ENCODE data around the gene EPAS1.

EPAS1 gene

DNA sequence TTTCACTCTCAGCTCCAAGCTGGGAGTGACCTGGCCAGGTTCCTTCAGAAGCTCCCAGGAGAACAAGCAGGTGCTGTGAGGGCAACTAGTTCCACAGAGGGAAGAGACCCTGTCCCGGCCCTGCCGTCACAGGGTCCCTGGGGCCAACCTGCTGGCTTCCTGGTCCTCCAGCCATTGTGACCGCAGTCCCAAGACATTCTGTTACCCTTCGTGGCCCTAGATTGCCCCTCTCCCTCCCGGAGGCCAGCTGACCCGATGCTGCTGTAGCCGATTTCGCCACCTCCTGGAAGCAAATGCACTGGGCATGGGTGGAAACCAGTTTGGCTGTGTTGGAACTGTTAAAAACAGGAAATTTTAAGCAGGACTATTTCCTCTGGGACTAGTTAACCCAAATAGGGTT lies 55.4 kb downstream of the EPAS1 start:
- Histone ChIP-seq H3K4me3 (ENCODE audit: low read length in 2 of 2) (no peak overlapping the region), H3K9me3 (ENCODE audit: control insufficient read depth in 2 of 2, low read length in 2 of 2) (no peaks in the 10 kb centered on the region), H3K4me1 (ENCODE audit: control insufficient read depth, insufficient read depth, low read length) (peaks cover 8% of the 10 kb centered on the region), H3K9ac (ENCODE audit: low read length in 2 of 2) (no peak overlapping the region), H3K27me3 (ENCODE audit: control insufficient read depth in 1 of 2, insufficient read depth in 2 of 2, low read length in 2 of 2) (no peaks in the 10 kb centered on the region), H3K36me3 (ENCODE audit: control insufficient read depth in 2 of 2, insufficient read depth in 2 of 2, low read length in 2 of 2) (peaks cover 0 to 5% of the 10 kb centered on the region in 2 donors), H3K27ac (ENCODE audit: low read length) (no peak overlapping the region)

DNA sequence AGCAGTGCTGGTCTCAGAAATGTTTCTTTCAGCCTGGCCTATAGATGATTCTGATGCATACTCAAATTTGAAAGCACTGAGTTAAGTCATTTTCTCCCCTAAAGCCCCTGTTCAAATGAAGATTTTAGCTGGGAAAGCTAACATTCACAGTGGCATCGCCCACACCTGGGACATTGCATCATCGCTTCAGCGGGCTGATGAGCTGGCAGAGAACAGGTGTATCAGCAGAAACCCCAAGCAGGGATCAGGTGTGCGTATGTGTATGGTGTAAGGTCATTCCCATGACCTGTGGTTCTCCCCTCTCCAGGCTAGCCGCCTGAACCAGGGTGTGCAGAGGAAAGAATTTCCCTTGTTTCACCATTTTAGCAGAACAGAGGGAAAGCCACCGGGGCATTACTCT lies 56.3 kb downstream of the EPAS1 start:
- Histone ChIP-seq H3K9ac (ENCODE audit: low read length in 2 of 2) (no peak overlapping the region), H3K9me3 (ENCODE audit: control insufficient read depth in 2 of 2, low read length in 2 of 2) (no peaks in the 10 kb centered on the region), H3K4me1 (ENCODE audit: control insufficient read depth, insufficient read depth, low read length) (peaks cover 8% of the 10 kb centered on the region), H3K36me3 (ENCODE audit: control insufficient read depth in 2 of 2, insufficient read depth in 2 of 2, low read length in 2 of 2) (peaks cover 0 to 10% of the 10 kb centered on the region in 2 donors), H3K4me3 (ENCODE audit: low read length in 2 of 2) (no peak overlapping the region), H3K27ac (ENCODE audit: low read length) (no peak overlapping the region), H3K27me3 (ENCODE audit: control insufficient read depth in 1 of 2, insufficient read depth in 2 of 2, low read length in 2 of 2) (no peaks in the 10 kb centered on the region)

DNA sequence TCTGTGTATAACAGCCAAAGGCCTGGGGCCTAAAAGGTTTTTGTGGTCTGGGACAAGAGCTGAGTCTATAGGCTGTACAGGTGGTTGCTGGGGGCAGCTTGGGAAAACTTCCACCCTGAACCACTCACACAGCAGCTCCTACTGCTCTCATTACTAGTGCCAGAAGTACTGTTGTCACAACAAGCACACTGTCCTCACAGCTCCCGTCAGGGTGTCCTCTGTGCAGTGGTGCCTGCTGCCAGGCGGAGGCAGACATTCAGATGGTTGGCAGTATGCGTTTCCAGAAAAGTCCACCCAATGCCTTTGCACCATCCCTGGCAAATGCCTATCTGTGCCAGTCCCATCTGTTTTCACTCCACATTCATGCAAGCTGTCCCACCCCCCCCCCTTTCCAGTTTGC lies 58.5 kb downstream of the EPAS1 start:
- no peak overlapping the region for H3K4me3 ChIP-seq (ENCODE audit: low read length in 2 of 2)
- H3K9me3 ChIP-seq (ENCODE audit: control insufficient read depth in 2 of 2, low read length in 2 of 2), result no peaks in the 10 kb centered on the region
- H3K9ac ChIP-seq (ENCODE audit: low read length in 2 of 2), result no peak overlapping the region
- H3K4me1 ChIP-seq (ENCODE audit: control insufficient read depth, insufficient read depth, low read length), result peaks cover 8% of the 10 kb centered on the region
- H3K36me3 ChIP-seq (ENCODE audit: control insufficient read depth in 2 of 2, insufficient read depth in 2 of 2, low read length in 2 of 2), result peaks cover 0 to 7% of the 10 kb centered on the region in 2 donors
- no peak overlapping the region for H3K27ac ChIP-seq (ENCODE audit: low read length)
- H3K27me3 ChIP-seq (ENCODE audit: control insufficient read depth in 1 of 2, insufficient read depth in 2 of 2, low read length in 2 of 2), result no peaks in the 10 kb centered on the region

DNA sequence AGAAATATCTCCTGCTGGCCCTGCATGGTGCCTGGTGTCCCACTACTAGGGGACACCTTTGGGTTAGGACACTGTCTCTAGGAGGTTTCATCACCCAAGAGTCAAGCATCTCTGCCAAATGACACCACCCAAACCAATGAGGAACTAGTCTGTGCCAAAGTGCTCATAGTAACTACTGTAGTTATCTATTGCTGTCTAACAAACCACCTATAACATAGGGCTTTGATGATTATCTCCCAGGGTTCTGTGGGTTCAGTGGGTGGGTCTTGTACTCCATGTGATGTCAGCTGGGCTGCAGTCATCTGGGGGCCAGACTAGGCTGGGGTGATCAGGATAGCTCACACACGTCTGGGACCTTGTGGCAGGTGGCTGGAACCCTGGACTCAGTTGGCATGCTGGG lies 59.8 kb downstream of the EPAS1 start:
- Histone ChIP-seq H3K9ac (ENCODE audit: low read length in 2 of 2) (no peak overlapping the region), H3K9me3 (ENCODE audit: control insufficient read depth in 2 of 2, low read length in 2 of 2) (no peaks in the 10 kb centered on the region), H3K4me3 (ENCODE audit: low read length in 2 of 2) (no peak overlapping the region), H3K27me3 (ENCODE audit: control insufficient read depth in 1 of 2, insufficient read depth in 2 of 2, low read length in 2 of 2) (no peaks in the 10 kb centered on the region), H3K36me3 (ENCODE audit: control insufficient read depth in 2 of 2, insufficient read depth in 2 of 2, low read length in 2 of 2) (peaks cover 0 to 11% of the 10 kb centered on the region in 2 donors), H3K4me1 (ENCODE audit: control insufficient read depth, insufficient read depth, low read length) (peaks cover 7% of the 10 kb centered on the region), H3K27ac (ENCODE audit: low read length) (no peak overlapping the region)

DNA sequence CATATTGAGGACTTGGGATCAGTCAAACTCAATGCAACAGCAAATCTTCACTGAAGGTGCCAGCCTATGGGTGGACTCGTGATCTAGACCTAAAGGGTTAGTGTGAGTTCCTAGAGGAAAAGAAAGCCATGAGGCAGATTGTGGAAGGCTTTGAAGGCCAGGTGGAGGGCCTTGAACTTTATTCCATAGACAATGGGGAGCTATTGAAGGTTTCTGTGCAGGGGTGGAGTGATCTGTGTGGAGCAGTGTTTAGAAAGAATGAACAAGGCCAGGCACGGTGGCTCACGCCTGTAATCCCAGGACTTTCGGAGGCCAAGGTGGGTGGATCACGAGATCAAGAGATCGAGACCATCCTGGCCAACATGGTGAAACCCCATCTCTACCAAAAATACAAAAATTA lies 61.5 kb downstream of the EPAS1 start:
- no peak overlapping the region for H3K9ac ChIP-seq (ENCODE audit: low read length in 2 of 2)
- H3K36me3 ChIP-seq (ENCODE audit: control insufficient read depth in 2 of 2, insufficient read depth in 2 of 2, low read length in 2 of 2), result peaks cover 0 to 11% of the 10 kb centered on the region in 2 donors
- no peaks in the 10 kb centered on the region for H3K9me3 ChIP-seq (ENCODE audit: control insufficient read depth in 2 of 2, low read length in 2 of 2)
- H3K4me3 ChIP-seq (ENCODE audit: low read length in 2 of 2), result no peak overlapping the region
- no peak overlapping the region for H3K27ac ChIP-seq (ENCODE audit: low read length)
- H3K27me3 ChIP-seq (ENCODE audit: control insufficient read depth in 1 of 2, insufficient read depth in 2 of 2, low read length in 2 of 2), result no peaks in the 10 kb centered on the region
- peaks cover 3% of the 10 kb centered on the region for H3K4me1 ChIP-seq (ENCODE audit: control insufficient read depth, insufficient read depth, low read length)

DNA sequence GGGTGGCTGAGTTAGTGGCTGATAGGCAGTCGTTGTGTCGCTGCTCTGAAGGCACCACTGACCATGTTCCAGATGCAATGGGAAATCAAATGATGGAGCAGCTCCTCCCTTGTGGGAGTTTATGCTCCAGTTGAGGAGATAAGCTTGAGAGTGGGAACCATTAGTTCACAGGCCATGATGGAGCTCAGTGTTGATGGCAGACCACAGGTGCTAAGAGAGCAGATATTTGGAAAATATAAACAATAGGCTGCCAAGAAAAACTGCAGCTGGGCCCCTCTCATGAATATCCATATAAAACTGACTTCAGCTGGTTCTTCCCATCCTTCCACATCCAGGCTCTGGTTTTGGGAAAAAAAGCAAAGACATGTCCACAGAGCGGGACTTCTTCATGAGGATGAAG lies 63.1 kb downstream of the EPAS1 start:
- peaks cover 0 to 11% of the 10 kb centered on the region in 2 donors for H3K36me3 ChIP-seq (ENCODE audit: control insufficient read depth in 2 of 2, insufficient read depth in 2 of 2, low read length in 2 of 2)

DNA sequence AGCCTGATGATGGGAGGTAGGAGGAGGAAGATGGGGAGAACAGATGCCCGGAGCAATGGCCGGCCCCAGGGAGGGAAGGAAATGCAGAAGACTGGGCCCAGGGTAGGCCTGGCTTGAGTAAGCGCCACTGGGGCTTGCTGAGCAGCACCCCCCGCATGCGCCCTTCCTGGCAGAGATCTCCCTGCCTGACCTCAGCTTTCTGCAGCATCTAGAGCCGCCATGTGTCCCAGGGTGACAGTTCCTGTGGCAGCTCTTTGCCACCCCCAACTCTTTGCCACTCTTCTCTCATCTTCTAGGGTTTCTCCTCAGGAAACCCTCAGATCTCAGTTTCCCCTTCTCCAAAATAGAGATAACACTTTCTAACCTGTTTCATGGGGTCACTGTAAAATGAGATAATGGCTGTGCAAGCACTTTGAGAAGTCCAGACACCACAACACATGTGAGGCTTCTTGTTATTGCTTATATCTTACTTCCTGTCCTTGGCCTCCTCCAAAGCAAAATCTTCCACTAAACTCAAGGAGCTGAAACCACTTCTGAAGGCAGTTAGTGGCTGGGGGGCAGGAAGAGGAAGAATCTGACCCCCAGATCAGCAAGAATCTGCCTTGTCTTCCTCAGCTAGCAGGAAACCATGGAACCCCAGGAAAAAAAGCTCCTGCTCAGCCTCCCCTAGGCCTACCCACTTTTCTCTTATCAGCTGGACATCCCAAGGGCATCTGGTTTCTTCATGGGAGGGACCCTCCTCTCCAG lies 64.9 kb downstream of the EPAS1 start:
- Histone ChIP-seq H3K36me3 (ENCODE audit: control insufficient read depth in 2 of 2, insufficient read depth in 2 of 2, low read length in 2 of 2) (peaks cover 0 to 9% of the 10 kb centered on the region in 2 donors), H3K27ac (ENCODE audit: low read length) (no peak overlapping the region), H3K9ac (ENCODE audit: low read length in 2 of 2) (no peak overlapping the region), H3K4me1 (ENCODE audit: control insufficient read depth, insufficient read depth, low read length) (peaks cover 3% of the 10 kb centered on the region), H3K9me3 (ENCODE audit: control insufficient read depth in 2 of 2, low read length in 2 of 2) (no peaks in the 10 kb centered on the region), H3K4me3 (ENCODE audit: low read length in 2 of 2) (no peak overlapping the region), H3K27me3 (ENCODE audit: control insufficient read depth in 1 of 2, insufficient read depth in 2 of 2, low read length in 2 of 2) (no peaks in the 10 kb centered on the region)

More for the DNA sequence above, 63.1 kb downstream of the EPAS1 start:
- Histone ChIP-seq H3K4me3 (ENCODE audit: low read length in 2 of 2) (no peak overlapping the region), H3K27me3 (ENCODE audit: control insufficient read depth in 1 of 2, insufficient read depth in 2 of 2, low read length in 2 of 2) (no peaks in the 10 kb centered on the region), H3K27ac (ENCODE audit: low read length) (no peak overlapping the region), H3K9ac (ENCODE audit: low read length in 2 of 2) (no peak overlapping the region), H3K4me1 (ENCODE audit: control insufficient read depth, insufficient read depth, low read length) (peaks cover 3% of the 10 kb centered on the region), H3K9me3 (ENCODE audit: control insufficient read depth in 2 of 2, low read length in 2 of 2) (no peaks in the 10 kb centered on the region)

DNA sequence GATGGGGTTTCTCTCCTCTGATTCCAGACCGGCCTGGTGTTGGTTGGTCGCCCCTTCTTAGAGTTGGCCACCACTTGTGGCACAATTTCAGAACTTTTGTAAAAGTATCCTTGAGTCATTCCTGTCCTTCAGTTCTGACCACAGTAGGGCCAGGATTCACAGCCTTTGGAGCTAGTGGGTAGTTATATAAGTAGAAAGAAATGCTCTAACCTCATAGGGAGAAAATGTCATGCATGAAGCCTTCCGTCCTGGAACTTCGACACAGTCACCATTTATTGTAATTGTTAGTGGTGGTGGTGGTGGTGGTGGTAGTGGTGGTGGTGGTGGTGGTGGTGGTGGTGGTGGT lies 65.4 kb downstream of the EPAS1 start:
- Histone ChIP-seq H3K9me3 (ENCODE audit: control insufficient read depth in 2 of 2, low read length in 2 of 2) (no peaks in the 10 kb centered on the region), H3K27me3 (ENCODE audit: control insufficient read depth in 1 of 2, insufficient read depth in 2 of 2, low read length in 2 of 2) (no peaks in the 10 kb centered on the region), H3K27ac (ENCODE audit: low read length) (no peak overlapping the region), H3K9ac (ENCODE audit: low read length in 2 of 2) (no peak overlapping the region), H3K4me1 (ENCODE audit: control insufficient read depth, insufficient read depth, low read length) (peaks cover 3% of the 10 kb centered on the region), H3K4me3 (ENCODE audit: low read length in 2 of 2) (no peak overlapping the region), H3K36me3 (ENCODE audit: control insufficient read depth in 2 of 2, insufficient read depth in 2 of 2, low read length in 2 of 2) (peaks cover 0 to 9% of the 10 kb centered on the region in 2 donors)

DNA sequence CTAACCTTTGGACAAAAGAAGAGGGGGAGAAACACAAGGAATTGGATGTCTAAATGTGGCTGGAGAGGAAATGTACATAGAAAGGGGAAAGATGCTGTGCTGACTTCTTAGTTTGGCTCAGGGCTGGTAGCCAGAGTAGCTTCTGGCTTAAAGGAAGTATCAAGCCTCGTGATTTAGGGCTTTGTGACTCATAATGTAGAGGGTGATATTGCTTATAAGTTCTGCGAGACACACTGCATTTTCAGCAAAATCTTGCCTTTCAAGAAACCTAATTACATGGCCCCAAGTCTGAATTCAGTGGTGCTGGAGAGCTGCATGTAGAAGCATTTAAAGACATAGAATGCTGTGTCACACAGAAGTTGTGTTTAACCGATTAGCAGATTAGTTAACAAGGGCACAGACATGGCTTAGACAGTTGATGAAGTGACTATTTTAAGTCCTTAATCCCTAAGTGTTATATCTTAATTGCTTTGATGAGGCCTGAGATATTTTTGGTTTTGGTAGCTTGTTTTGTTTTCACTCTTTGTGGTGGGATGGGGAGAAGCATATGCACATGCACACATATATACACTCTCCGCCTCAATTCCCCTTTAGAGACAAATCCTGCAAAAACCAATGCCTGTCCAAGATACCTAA lies 66.4 kb downstream of the EPAS1 start:
- Histone ChIP-seq H3K4me1 (ENCODE audit: control insufficient read depth, insufficient read depth, low read length) (peaks cover 3% of the 10 kb centered on the region), H3K9me3 (ENCODE audit: control insufficient read depth in 2 of 2, low read length in 2 of 2) (no peaks in the 10 kb centered on the region), H3K27me3 (ENCODE audit: control insufficient read depth in 1 of 2, insufficient read depth in 2 of 2, low read length in 2 of 2) (no peaks in the 10 kb centered on the region), H3K4me3 (ENCODE audit: low read length in 2 of 2) (no peak overlapping the region), H3K27ac (ENCODE audit: low read length) (no peak overlapping the region), H3K9ac (ENCODE audit: low read length in 2 of 2) (no peak overlapping the region), H3K36me3 (ENCODE audit: control insufficient read depth in 2 of 2, insufficient read depth in 2 of 2, low read length in 2 of 2) (peaks cover 0 to 6% of the 10 kb centered on the region in 2 donors)

DNA sequence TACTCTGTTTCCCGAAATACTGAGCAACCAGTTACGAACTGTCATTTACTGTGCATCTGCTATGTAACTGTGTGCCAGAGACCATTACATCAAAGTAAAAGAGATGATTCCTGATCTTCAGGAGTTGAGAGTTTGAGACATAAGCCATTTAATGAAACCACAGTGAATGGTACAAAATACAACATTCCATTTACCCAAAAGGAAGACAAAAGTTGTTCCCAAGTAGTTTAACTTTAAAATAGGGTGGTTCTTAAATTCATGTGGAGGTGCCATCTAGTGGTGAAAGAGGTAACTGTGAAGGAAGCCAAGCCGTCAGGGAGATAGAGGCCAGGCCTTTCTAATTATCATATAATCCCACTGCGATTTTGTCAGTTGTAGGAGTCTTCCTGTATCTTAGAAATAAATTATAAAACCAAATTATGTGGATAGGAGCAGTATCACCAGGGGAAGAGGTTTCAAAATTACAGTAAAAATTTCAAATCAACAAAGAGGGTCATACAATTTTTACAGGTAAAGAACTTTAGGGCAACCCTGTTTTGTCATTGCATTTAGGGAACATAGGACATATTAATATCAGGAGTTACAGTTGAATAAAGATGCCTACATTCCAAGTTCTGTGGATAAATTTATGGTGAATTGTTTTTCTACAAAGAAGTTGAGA lies 67.7 kb downstream of the EPAS1 start:
- Histone ChIP-seq H3K4me1 (ENCODE audit: control insufficient read depth, insufficient read depth, low read length) (peaks cover 3% of the 10 kb centered on the region), H3K27ac (ENCODE audit: low read length) (no peak overlapping the region), H3K36me3 (ENCODE audit: control insufficient read depth in 2 of 2, insufficient read depth in 2 of 2, low read length in 2 of 2) (peaks cover 5 to 9% of the 10 kb centered on the region in 2 donors)

More for the DNA sequence above, 67.7 kb downstream of the EPAS1 start:
- Histone ChIP-seq H3K27me3 (ENCODE audit: control insufficient read depth in 1 of 2, insufficient read depth in 2 of 2, low read length in 2 of 2) (no peaks in the 10 kb centered on the region), H3K9ac (ENCODE audit: low read length in 2 of 2) (no peak overlapping the region), H3K9me3 (ENCODE audit: control insufficient read depth in 2 of 2, low read length in 2 of 2) (no peaks in the 10 kb centered on the region), H3K4me3 (ENCODE audit: low read length in 2 of 2) (no peak overlapping the region)

All from stomach smooth muscle (tissue), 2 donors.